ENCODE results near the gene CDC5L. TPM values are rescaled to one million over a fixed set of nuclear protein-coding genes. Genes with fewer than 3 reads are reported as not detected.

The CDC5L gene
- total and polyA plus RNA-seq, 2 of the 13 experiments (the other 11 are each of a cell fraction or from before 2014, with no cell fraction given), result 11.0 to 34.2 TPM

DNA sequence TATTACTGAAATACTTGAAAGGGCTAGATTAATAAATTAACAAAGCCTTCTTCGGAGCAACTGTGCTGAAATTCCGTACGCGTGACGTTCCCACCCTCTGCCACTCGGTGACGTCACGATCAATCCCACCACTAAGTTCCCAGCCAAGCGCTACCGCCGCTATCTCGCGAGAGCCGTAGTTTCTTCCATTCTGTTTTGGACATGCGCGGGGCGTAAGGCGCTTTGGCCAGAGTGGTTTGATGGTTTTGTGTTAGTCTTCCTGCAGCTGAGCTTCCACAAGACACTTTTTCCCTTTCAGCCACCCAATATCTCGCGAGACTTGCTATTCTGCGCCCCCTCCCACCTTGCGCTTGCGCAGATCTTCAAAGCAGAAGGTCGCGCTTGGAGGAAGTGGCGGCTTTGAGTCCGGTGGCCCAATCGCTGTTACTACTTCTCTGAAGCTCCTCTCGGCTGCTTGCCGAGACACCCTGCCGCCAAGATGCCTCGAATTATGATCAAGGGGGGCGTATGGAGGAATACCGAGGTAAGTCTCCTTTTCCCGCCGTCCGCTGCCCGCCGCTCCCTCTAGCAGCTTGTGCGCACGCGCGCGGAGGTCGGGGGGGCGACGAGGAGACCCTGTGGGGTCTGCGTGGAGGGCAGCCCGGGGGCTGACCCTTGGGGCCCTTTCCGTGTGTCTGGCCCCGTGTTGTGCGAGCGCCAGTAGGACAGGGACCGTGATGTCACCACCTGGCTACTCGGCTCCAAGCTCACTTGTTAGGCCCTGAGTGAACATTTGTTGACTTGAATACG lies at the start of gene CDC5L (continued):
- TF ChIP-seq, protein P1, sequence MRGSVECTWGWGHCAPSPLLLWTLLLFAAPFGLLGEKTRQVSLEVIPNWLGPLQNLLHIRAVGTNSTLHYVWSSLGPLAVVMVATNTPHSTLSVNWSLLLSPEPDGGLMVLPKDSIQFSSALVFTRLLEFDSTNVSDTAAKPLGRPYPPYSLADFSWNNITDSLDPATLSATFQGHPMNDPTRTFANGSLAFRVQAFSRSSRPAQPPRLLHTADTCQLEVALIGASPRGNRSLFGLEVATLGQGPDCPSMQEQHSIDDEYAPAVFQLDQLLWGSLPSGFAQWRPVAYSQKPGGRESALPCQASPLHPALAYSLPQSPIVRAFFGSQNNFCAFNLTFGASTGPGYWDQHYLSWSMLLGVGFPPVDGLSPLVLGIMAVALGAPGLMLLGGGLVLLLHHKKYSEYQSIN (CRISPR knock-in tag; IDR thresholded peaks at IDR 0.05; ENCODE audit: borderline replicate concordance), result no peak
- TF ChIP-seq HNRNPLL (IDR thresholded peaks at IDR 0.05; ENCODE audit: low read depth, low read length, poor library complexity, severe bottlenecking) (peak; percentile 62), ZNF160 (CRISPR knock-in tag; IDR thresholded peaks at IDR 0.05) (peak; percentile 87), RXRB (CRISPR knock-in tag; IDR thresholded peaks at IDR 0.05; ENCODE audit: borderline replicate concordance) (peak; percentile 25; the same call in 1 of the 2 replicates), FOXA3 (CRISPR knock-in tag; IDR thresholded peaks at IDR 0.05) (peak; percentile 49; the same call in 1 of the 2 replicates), RORA (CRISPR knock-in tag; IDR thresholded peaks at IDR 0.05) (no peak)

DNA sequence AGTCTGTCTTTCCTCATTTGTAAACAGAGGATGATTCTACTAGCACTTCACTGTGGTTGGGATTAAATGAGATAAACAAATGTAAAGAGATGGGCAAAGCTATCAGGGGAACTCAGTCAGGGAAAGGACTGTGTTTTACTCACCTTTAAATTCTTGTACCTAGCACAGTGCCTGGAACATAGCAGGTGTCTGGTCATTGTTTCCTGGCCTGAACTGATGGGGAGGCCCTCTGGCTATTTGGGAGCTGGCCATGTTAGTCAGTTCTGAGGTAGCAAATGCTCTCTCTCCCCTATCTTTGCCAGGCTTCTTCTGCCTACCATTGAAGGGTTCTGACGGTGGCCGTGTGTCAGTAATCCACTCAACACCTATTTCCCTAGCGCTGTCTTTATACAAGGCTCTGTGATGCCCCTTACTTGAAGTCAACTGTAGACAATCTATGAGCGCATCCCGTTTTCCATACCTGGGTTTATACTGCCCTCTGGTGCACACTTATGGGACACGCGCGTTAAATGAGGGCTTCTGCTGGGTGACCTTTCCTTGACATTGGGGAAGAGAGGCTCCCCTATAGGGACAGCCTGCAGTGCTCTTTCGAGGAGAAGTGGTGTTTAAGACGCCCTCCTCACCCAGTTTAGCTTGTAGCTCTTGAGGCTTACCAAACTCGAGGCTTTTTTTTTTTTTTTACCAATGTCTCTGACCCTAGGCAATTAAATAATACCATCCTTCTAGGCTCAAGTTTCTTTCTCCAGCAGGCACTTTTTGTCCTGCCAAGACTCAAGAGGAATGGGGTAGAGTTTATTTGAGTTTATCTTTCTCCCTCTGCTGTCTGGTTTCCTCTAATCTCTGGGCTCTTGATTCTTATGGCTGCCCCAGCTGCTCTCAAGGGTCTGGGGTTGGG lies 49.0 kb upstream of the CDC5L start:
- H3K9ac ChIP-seq (ENCODE audit: insufficient read depth, low read depth, low read length), result no peak overlapping the region
- H4K20me1 ChIP-seq (ENCODE audit: insufficient read depth, low read length), result no peaks in the 10 kb centered on the region
- ChIA-PET POLR2A (no interaction called here), CTCF (ENCODE audit: low intra/inter-chr PET ratio, low total read pairs) (interaction anchor here (1.1 to 4.7 kb wide), 3 partner anchors 25 to 187 kb away, joined by 3 to 65 read pairs (median 4); partner anchors contain the start of genes AARS2 and TMEM151B)
- peak; percentile 89 for ATAC-seq
- no peaks in the 10 kb centered on the region for H3K4me1 ChIP-seq (ENCODE audit: insufficient read depth, low read length)
- intact Hi-C loops (cut with micrococcal nuclease; ENCODE audit: unreplicated experiment) (loop anchor here (1.0 to 10.0 kb wide), 2 partner anchors 70 to 244 kb away; no protein-coding TSS in a partner anchor), in situ Hi-C loops (cut with HindIII; ENCODE audit: extremely low pct_ligation_motif_present, low pct_unique_long_range_greater_than_20kb) (loop anchor here (5.0 kb wide), 1 partner anchor 66 kb away; the partner anchor contains the start of gene TMEM151B)
- no peaks in the 10 kb centered on the region for H3K79me2 ChIP-seq (ENCODE audit: insufficient read depth, low read length)
- no peaks in the 10 kb centered on the region for H3K9me3 ChIP-seq (ENCODE audit: low read length)
- peaks cover 0 to 56% of the 10 kb centered on the region in 2 experiments; a peak in 4 of 5 replicates for H3K27me3 ChIP-seq (ENCODE audit: control insufficient read depth in 1 of 2, insufficient read depth in 2 of 2, low read length in 2 of 2)
- under 1% methylated on average over 11 of the region's 11 CpGs for WGBS (ENCODE audit: low lambda C conversion rate)
- no TSS peak for BruUV-seq (replicated peaks)
- H2AFZ ChIP-seq (ENCODE audit: low read length), result no peak overlapping the region
- H3K27ac ChIP-seq (ENCODE audit: extremely low read length, insufficient read depth, low read length), result no peak overlapping the region
- no peaks in the 10 kb centered on the region for H3K36me3 ChIP-seq (replicated peaks in 1 of 2; ENCODE audit: control insufficient read depth in 1 of 2, insufficient read depth in 2 of 2, low read length in 2 of 2)
- no peak overlapping the region for H3K4me2 ChIP-seq (ENCODE audit: low read depth, low read length)
- peak; percentile 88 for FAIRE-seq
- DNase-seq (ENCODE audit: low spot score), result peak; percentile 72
- no peak overlapping the region for H3K4me3 ChIP-seq (replicated peaks in 1 of 3; ENCODE audit: insufficient read depth in 1 of 3, low read depth in 2 of 3, low read length in 3 of 3)
- TF ChIP-seq, protein P2, sequence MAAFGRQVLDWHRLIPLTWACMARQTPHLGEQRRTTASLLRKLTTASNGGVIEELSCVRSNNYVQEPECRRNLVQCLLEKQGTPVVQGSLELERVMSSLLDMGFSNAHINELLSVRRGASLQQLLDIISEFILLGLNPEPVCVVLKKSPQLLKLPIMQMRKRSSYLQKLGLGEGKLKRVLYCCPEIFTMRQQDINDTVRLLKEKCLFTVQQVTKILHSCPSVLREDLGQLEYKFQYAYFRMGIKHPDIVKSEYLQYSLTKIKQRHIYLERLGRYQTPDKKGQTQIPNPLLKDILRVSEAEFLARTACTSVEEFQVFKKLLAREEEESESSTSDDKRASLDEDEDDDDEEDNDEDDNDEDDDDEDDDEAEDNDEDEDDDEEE (CRISPR knock-in tag; IDR thresholded peaks at IDR 0.05), result no peak
- TF ChIP-seq, protein P3, sequence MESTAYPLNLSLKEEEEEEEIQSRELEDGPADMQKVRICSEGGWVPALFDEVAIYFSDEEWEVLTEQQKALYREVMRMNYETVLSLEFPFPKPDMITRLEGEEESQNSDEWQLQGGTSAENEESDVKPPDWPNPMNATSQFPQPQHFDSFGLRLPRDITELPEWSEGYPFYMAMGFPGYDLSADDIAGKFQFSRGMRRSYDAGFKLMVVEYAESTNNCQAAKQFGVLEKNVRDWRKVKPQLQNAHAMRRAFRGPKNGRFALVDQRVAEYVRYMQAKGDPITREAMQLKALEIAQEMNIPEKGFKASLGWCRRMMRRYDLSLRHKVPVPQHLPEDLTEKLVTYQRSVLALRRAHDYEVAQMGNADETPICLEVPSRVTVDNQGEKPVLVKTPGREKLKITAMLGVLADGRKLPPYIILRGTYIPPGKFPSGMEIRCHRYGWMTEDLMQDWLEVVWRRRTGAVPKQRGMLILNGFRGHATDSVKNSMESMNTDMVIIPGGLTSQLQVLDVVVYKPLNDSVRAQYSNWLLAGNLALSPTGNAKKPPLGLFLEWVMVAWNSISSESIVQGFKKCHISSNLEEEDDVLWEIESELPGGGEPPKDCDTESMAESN (CRISPR knock-in tag; conservative IDR thresholded peaks at IDR 0.05), result no peak
